ENCODE measurements around the gene SPHK1.

SPHK1 gene

GRCh38 chr17:76365256-76365903 lies 19.0 kb upstream of the SPHK1 start:
- DNase-seq, result no peak

- no peak for DNase-seq
These were observed 18.2 kb upstream of the SPHK1 start for GRCh38 chr17:76366247-76366646.

- no peak for DNase-seq
These were observed 16.8 kb upstream of the SPHK1 start for GRCh38 chr17:76367642-76368041.

- no peak for DNase-seq
These were observed 15.9 kb upstream of the SPHK1 start for GRCh38 chr17:76368545-76368944.

- no peak for DNase-seq
These were observed 15.0 kb upstream of the SPHK1 start for GRCh38 chr17:76369379-76369778.

- DNase-seq, result no peak
These were observed 14.6 kb upstream of the SPHK1 start for GRCh38 chr17:76369804-76370203.

GRCh38 chr17:76370261-76370993 lies 14.0 kb upstream of the SPHK1 start:
- DNase-seq, result peak in 2 of 14 donors; percentile 8 to 41

- no peak for DNase-seq
These were observed 12.5 kb upstream of the SPHK1 start for GRCh38 chr17:76371656-76372628.

GRCh38 chr17:76376318-76377133 lies 7.9 kb upstream of the SPHK1 start:
- no peak for DNase-seq

- no peak for DNase-seq
These were observed 5.7 kb upstream of the SPHK1 start for GRCh38 chr17:76378548-76379274.

GRCh38 chr17:76379275-76379641 lies 5.2 kb upstream of the SPHK1 start:
- DNase-seq, result no peak

GRCh38 chr17:76379646-76380376 lies 4.6 kb upstream of the SPHK1 start:
- no peak for DNase-seq

- peak in 1 of 14 donors; percentile 37 for DNase-seq
These were observed 2.6 kb upstream of the SPHK1 start for GRCh38 chr17:76381633-76382350.

- no peak for DNase-seq
These were observed 2.0 kb upstream of the SPHK1 start for GRCh38 chr17:76382351-76382802.

GRCh38 chr17:76382803-76383545 lies 1.4 kb upstream of the SPHK1 start:
- peak in 1 of 14 donors; percentile 26 for DNase-seq

- peak in 1 of 14 donors; percentile 20 for DNase-seq
These were observed 725 bp upstream of the SPHK1 start for GRCh38 chr17:76383546-76384221.

GRCh38 chr17:76384987-76385891 lies 830 bp downstream of the SPHK1 start:
- DNase-seq, result peak in 2 of 14 donors; percentile 19 to 43

Measured in C1 segment of cervical spinal cord (tissue), 14 donors.